SK-N-SH (cell line): ENCODE data around the gene ZNRF1. TPM values are rescaled to one million over a fixed set of nuclear protein-coding genes. Genes with fewer than 3 reads are reported as not detected.

Experiments
- CTCF ChIA-PET: fragments of 300-600, 350-600 bp; formaldehyde crosslinking; extraction: SDS; loops from one replicate; lab custom pipeline; 2021; lab: Yijun Ruan, JAX
- POLR2A ChIA-PET: fragments of 350-600 bp; sonication (Branson Sonifier 250); formaldehyde crosslinking; extraction: SDS; loops from one replicate; lab custom pipeline; 2020; ENCODE audit warnings: antibody characterized with exemption, inconsistent platforms; lab: Yijun Ruan, JAX
- DNase-seq: peaks from one replicate; pipeline ENCODE4 v3.0.0; 2012
- H2AFZ ChIP-seq: fragments of 200-600 bp; sonication (generic); 2 replicates; pipeline ENCODE4 v1.8.1; 2016; ENCODE audit warnings: antibody characterized with exemption, mild to moderate bottlenecking, low read depth
- H3F3A ChIP-seq: fragments of 200-600 bp; sonication (generic); replicated peaks from 2 replicates; pipeline ENCODE3; 2016; ENCODE audit warnings: antibody characterized with exemption, mild to moderate bottlenecking; ENCODE audit not compliant: insufficient read depth
- H3K27ac ChIP-seq, 2 experiments: fragments of 200-500 bp in 1 of 2; fragments of 200-600 bp in 1 of 2; sonication (Bioruptor generic) in 1 of 2; sonication (generic), shearing (Covaris generic) in 1 of 2; 2 replicates each; pipeline versions ENCODE4 v1.5.1 to v1.6.1; 2014 to 2016; ENCODE audit warnings: low read depth in 2 of 2, inconsistent platforms in 1 of 2, low read length in 1 of 2, mild to moderate bottlenecking in 1 of 2, mixed read lengths in 1 of 2
- H3K27me3 ChIP-seq: fragments of 200-600 bp; sonication (generic), shearing (Covaris generic); 2 replicates; pipeline ENCODE4 v1.6.1; 2016; ENCODE audit warnings: mixed run types; ENCODE audit not compliant: insufficient read depth
- H3K36me3 ChIP-seq, 2 experiments: fragments of 200-500 bp in 1 of 2; fragments of 200-600 bp in 1 of 2; sonication (Bioruptor generic) in 1 of 2; sonication (generic) in 1 of 2; replicated peaks in 1 of 2; 2 replicates each; pipeline versions ENCODE3 to v1.5.1; 2014 to 2016; ENCODE audit warnings: low read length in 1 of 2, mild to moderate bottlenecking in 1 of 2; ENCODE audit not compliant: insufficient read depth in 2 of 2, control insufficient read depth in 1 of 2
- H3K4me1 ChIP-seq, 2 experiments: fragments of 200-500 bp in 1 of 2; fragments of 200-600 bp in 1 of 2; sonication (Bioruptor generic) in 1 of 2; sonication (generic), shearing (Covaris generic) in 1 of 2; 2 replicates each; pipeline versions ENCODE4 v1.5.1 to v1.6.1; 2014 to 2016; ENCODE audit warnings: low read depth in 1 of 2, low read length in 1 of 2, mixed run types in 1 of 2; ENCODE audit not compliant: insufficient read depth in 2 of 2, control insufficient read depth in 1 of 2
- H3K4me2 ChIP-seq: fragments of 200-600 bp; sonication (generic), shearing (Covaris generic); 2 replicates; pipeline ENCODE4 v1.6.1; 2017; ENCODE audit warnings: mixed run types
- H3K4me3 ChIP-seq, 2 experiments: fragments of 200-500 bp in 1 of 2; fragments of 200-600 bp in 1 of 2; sonication (Bioruptor generic) in 1 of 2; sonication (generic), shearing (Covaris generic) in 1 of 2; 2 replicates each; pipeline versions ENCODE4 v1.5.1 to v1.8.1; 2014 to 2016; ENCODE audit warnings: low read depth in 2 of 2, inconsistent platforms in 1 of 2, low read length in 1 of 2, mild to moderate bottlenecking in 1 of 2, mixed read lengths in 1 of 2, moderate library complexity in 1 of 2
- H3K79me2 ChIP-seq: fragments of 200-600 bp; sonication (generic); 2 replicates; pipeline ENCODE4 v1.8.1; 2017; ENCODE audit warnings: mild to moderate bottlenecking; ENCODE audit not compliant: insufficient read depth
- H3K9ac ChIP-seq: fragments of 200-600 bp; sonication (generic); 2 replicates; pipeline ENCODE4 v1.6.1; 2017; ENCODE audit warnings: mixed run types
- H3K9me2 ChIP-seq: fragments of 200-600 bp; sonication (generic); 2 replicates; pipeline ENCODE4 v1.6.1; 2017; ENCODE audit warnings: mixed run types
- H3K9me3 ChIP-seq: fragments of 200-600 bp; sonication (generic); 2 replicates; pipeline ENCODE4 v1.6.1; 2017; ENCODE audit warnings: mixed run types, mild to moderate bottlenecking, moderate library complexity
- H4K20me1 ChIP-seq: fragments of 200-600 bp; sonication (generic); 2 replicates; pipeline ENCODE4 v1.6.1; 2017; ENCODE audit warnings: mild to moderate bottlenecking, mixed run types; ENCODE audit not compliant: insufficient read depth
- ELF1 ChIP-seq: IDR thresholded peaks from 2 replicates; pipeline ENCODE4 v1.4.0; 2012
- EP300 ChIP-seq, 2 experiments: IDR thresholded peaks; 2 replicates each; pipeline versions ENCODE4 v1.4.0 to v1.6.1; 2012; ENCODE audit warnings: borderline replicate concordance in 1 of 2, low read depth in 1 of 2, low read length in 1 of 2
- EZH2phosphoT487 ChIP-seq: fragments of 200-600 bp; sonication (generic); IDR thresholded peaks from 2 replicates; pipeline ENCODE4 v1.6.1; 2017; ENCODE audit warnings: low read depth, mixed run types, mild to moderate bottlenecking, antibody characterized with exemption, moderate library complexity, borderline replicate concordance
- FOXJ3 ChIP-seq: sonication (generic); formaldehyde crosslinking; IDR thresholded peaks from 2 replicates; pipeline ENCODE4 v1.5.1; 2020; ENCODE audit warnings: mild to moderate bottlenecking, missing genetic modification reagents
- JUND ChIP-seq: IDR thresholded peaks from 2 replicates; pipeline ENCODE4 v1.4.0; 2012
- MXI1 ChIP-seq: IDR thresholded peaks from 2 replicates; pipeline ENCODE4 v1.6.1; 2012; ENCODE audit warnings: mild to moderate bottlenecking, low read depth, low read length, improper control_type of control experiment
- NFIC ChIP-seq: IDR thresholded peaks from 2 replicates; pipeline ENCODE4 v1.4.0; 2012; ENCODE audit warnings: borderline replicate concordance
- POLR2AphosphoS5 ChIP-seq: IDR thresholded peaks from 2 replicates; pipeline ENCODE4 v1.6.1; 2012; ENCODE audit warnings: low read depth, low read length
- RAD21 ChIP-seq: IDR thresholded peaks from 2 replicates; pipeline ENCODE4 v1.6.1; 2012; ENCODE audit warnings: mild to moderate bottlenecking, low read length
- RCOR1 ChIP-seq: fragments of 150-350 bp; IDR thresholded peaks from 2 replicates; pipeline ENCODE4 v1.6.1; 2017; ENCODE audit warnings: antibody characterized with exemption, low read length
- REST ChIP-seq: IDR thresholded peaks from 2 replicates; pipeline ENCODE4 v1.6.1; 2012; ENCODE audit warnings: mild to moderate bottlenecking, low read depth, low read length, moderate library complexity
- RFX5 ChIP-seq: IDR thresholded peaks from 2 replicates; pipeline ENCODE4 v1.6.1; 2012; ENCODE audit warnings: mild to moderate bottlenecking, improper control_type of control experiment, low read length
- RXRA ChIP-seq: IDR thresholded peaks from 2 replicates; pipeline ENCODE4 v1.4.0; 2012; ENCODE audit warnings: low read depth, mild to moderate bottlenecking, borderline replicate concordance
- TEAD4 ChIP-seq: IDR thresholded peaks from 2 replicates; pipeline ENCODE4 v1.4.0; 2012; ENCODE audit warnings: mild to moderate bottlenecking, borderline replicate concordance; ENCODE audit not compliant: insufficient read depth
- WGBS: methylation state at CpG from one replicate; pipeline ENCODE4 v1.1.6; 2017; ENCODE audit warnings: low lambda C conversion rate; 5-methylcytosine and 5-hydroxymethylcytosine counted together
- polyA plus RNA-seq, 3 experiments: library from polyadenylated mRNA; depleted of rRNA; stranded (reverse); fragments of >200 nt; gene quantifications; 2 replicates each; pipeline ENCODE4 v1.2.3, GENCODE V29; 2012
- TF ChIP-seq, protein P1 (sequence below): IDR thresholded peaks from 2 replicates; pipeline ENCODE4 v1.4.0; 2012; ENCODE audit warnings: low read depth
- TF ChIP-seq, protein P2 (sequence below): IDR thresholded peaks from 2 replicates; pipeline ENCODE4 v1.4.0; 2012; ENCODE audit warnings: low read depth, borderline replicate concordance
- TF ChIP-seq, protein P3 (sequence below): fragments of 200-600 bp; sonication (generic); IDR thresholded peaks from 2 replicates; pipeline ENCODE4 v1.6.1; 2017; ENCODE audit warnings: antibody characterized with exemption, mild to moderate bottlenecking, moderate library complexity

Gene ZNRF1
- polyA plus RNA-seq, 1 of the 3 experiments (the other 2 are of a cell fraction) = 23.7 TPM

GRCh38 chr16:75070012-75070841 lies 71.4 kb downstream of the ZNRF1 start:
- Histone ChIP-seq H2AFZ (no peak overlapping the region), H3K79me2 (peaks cover 84% of the 10 kb centered on the region), H3K9me3 (no peaks in the 10 kb centered on the region), H4K20me1 (peaks cover 44% of the 10 kb centered on the region), H3K36me3 (no peaks in the 10 kb centered on the region), H3K27me3 (no peaks in the 10 kb centered on the region), H3K4me1 (peaks cover 9 to 52% of the 10 kb centered on the region in 2 experiments; a peak in 2 of 4 replicates), H3K4me3 (no peak overlapping the region), H3F3A (no peaks in the 10 kb centered on the region), H3K4me2 (0 out of 2 replicates have a peak overlapping the region, but pooled peaks have one; percentile 38), H3K9me2 (no peaks in the 10 kb centered on the region), H3K27ac (peak overlapping the region in 1 of 2 experiments; percentile 93; a peak in 2 of 4 replicates), H3K9ac (no peak overlapping the region)
- WGBS = 65% methylated on average over 10 of the region's 11 CpGs
- TF ChIP-seq FOXJ3 (no peak), RAD21 (peak; percentile 23), RFX5 (no peak), JUND (no peak), RCOR1 (peak; percentile 73), MXI1 (peak; percentile 38; the same call in 1 of the 2 replicates), EP300 (IDR thresholded peaks at IDR 0.05; ENCODE audit: borderline replicate concordance in 1 of 2, low read depth in 1 of 2, low read length in 1 of 2) (peak in 1 of 2 experiments; percentile 83; a peak in 2 of 4 replicates)
- CTCF ChIA-PET = interaction anchor here (1.2 to 2.7 kb wide), 4 partner anchors 8 to 72 kb away, joined by 3 to 12 read pairs (median 6); partner anchors contain the start of gene ZNRF1
- DNase-seq = peak; percentile 86
- POLR2A ChIA-PET = interaction anchor here (1.1 to 1.3 kb wide), 2 partner anchors 27 to 36 kb away, joined by 5 to 6 read pairs; no protein-coding TSS in a partner anchor

GRCh38 chr16:75071621-75072020 lies 72.8 kb downstream of the ZNRF1 start:
- CTCF ChIA-PET = interaction anchor here (0.7 to 2.7 kb wide), 4 partner anchors 35 to 73 kb away, joined by 3 to 12 read pairs (median 4); partner anchors contain the start of gene ZNRF1
- Histone ChIP-seq H3F3A (no peaks in the 10 kb centered on the region), H2AFZ (no peak overlapping the region), H3K79me2 (peaks cover 83% of the 10 kb centered on the region), H3K4me2 (no peak overlapping the region), H4K20me1 (peaks cover 40% of the 10 kb centered on the region), H3K9me3 (no peaks in the 10 kb centered on the region), H3K27ac (no peak overlapping the region), H3K36me3 (no peaks in the 10 kb centered on the region), H3K9ac (no peak overlapping the region), H3K4me3 (no peak overlapping the region), H3K27me3 (no peaks in the 10 kb centered on the region), H3K4me1 (peaks cover 9 to 57% of the 10 kb centered on the region in 2 experiments; a peak in 2 of 4 replicates), H3K9me2 (no peaks in the 10 kb centered on the region)
- TF ChIP-seq RXRA (no peak), EP300 (IDR thresholded peaks at IDR 0.05; ENCODE audit: borderline replicate concordance in 1 of 2, low read depth in 1 of 2, low read length in 1 of 2) (no peak), RFX5 (no peak), EZH2phosphoT487 (no peak), FOXJ3 (no peak), NFIC (no peak), TEAD4 (no peak), POLR2AphosphoS5 (no peak), REST (no peak), ELF1 (no peak)
- TF ChIP-seq, protein P1, sequence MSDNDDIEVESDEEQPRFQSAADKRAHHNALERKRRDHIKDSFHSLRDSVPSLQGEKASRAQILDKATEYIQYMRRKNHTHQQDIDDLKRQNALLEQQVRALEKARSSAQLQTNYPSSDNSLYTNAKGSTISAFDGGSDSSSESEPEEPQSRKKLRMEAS = no peak
- TF ChIP-seq, protein P2, sequence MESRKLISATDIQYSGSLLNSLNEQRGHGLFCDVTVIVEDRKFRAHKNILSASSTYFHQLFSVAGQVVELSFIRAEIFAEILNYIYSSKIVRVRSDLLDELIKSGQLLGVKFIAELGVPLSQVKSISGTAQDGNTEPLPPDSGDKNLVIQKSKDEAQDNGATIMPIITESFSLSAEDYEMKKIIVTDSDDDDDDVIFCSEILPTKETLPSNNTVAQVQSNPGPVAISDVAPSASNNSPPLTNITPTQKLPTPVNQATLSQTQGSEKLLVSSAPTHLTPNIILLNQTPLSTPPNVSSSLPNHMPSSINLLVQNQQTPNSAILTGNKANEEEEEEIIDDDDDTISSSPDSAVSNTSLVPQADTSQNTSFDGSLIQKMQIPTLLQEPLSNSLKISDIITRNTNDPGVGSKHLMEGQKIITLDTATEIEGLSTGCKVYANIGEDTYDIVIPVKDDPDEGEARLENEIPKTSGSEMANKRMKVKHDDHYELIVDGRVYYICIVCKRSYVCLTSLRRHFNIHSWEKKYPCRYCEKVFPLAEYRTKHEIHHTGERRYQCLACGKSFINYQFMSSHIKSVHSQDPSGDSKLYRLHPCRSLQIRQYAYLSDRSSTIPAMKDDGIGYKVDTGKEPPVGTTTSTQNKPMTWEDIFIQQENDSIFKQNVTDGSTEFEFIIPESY = no peak
- TF ChIP-seq, protein P3, sequence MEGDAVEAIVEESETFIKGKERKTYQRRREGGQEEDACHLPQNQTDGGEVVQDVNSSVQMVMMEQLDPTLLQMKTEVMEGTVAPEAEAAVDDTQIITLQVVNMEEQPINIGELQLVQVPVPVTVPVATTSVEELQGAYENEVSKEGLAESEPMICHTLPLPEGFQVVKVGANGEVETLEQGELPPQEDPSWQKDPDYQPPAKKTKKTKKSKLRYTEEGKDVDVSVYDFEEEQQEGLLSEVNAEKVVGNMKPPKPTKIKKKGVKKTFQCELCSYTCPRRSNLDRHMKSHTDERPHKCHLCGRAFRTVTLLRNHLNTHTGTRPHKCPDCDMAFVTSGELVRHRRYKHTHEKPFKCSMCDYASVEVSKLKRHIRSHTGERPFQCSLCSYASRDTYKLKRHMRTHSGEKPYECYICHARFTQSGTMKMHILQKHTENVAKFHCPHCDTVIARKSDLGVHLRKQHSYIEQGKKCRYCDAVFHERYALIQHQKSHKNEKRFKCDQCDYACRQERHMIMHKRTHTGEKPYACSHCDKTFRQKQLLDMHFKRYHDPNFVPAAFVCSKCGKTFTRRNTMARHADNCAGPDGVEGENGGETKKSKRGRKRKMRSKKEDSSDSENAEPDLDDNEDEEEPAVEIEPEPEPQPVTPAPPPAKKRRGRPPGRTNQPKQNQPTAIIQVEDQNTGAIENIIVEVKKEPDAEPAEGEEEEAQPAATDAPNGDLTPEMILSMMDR = no peak
- no peak for DNase-seq
- POLR2A ChIA-PET = no interaction called here
- 98% methylated on average over 3 of the region's 3 CpGs for WGBS
